H9 (cell line): ENCODE measurements around the gene EFCAB6. TPM values are rescaled to one million over a fixed set of nuclear protein-coding genes. Genes with fewer than 3 reads are reported as not detected.

Experiments used
- DNase-seq: peaks from one replicate; pipeline ENCODE4 v3.0.0-alpha.2; 2017
- H2AFZ ChIP-seq: one replicate; pipeline ENCODE4 v1.6.1; 2013; ENCODE audit warnings: mild to moderate bottlenecking, low read length, control low read depth, moderate library complexity
- H2AK5ac ChIP-seq: 2 replicates; pipeline ENCODE4 v1.6.1; 2013; ENCODE audit warnings: low read length, control low read depth, mixed read lengths; ENCODE audit not compliant: insufficient read length
- H2BK120ac ChIP-seq: one replicate; pipeline ENCODE4 v1.6.1; 2013; ENCODE audit warnings: low read depth, mild to moderate bottlenecking, low read length, control low read depth, inconsistent platforms; ENCODE audit not compliant: poor library complexity, severe bottlenecking
- H2BK12ac ChIP-seq: 2 replicates; pipeline ENCODE4 v1.6.1; 2013; ENCODE audit warnings: low read length, control low read depth, mixed read lengths, low read depth; ENCODE audit not compliant: insufficient read length
- H2BK15ac ChIP-seq: 2 replicates; pipeline ENCODE4 v1.6.1; 2013; ENCODE audit warnings: low read depth, low read length, control low read depth
- H2BK20ac ChIP-seq: one replicate; pipeline ENCODE4 v1.6.1; 2013; ENCODE audit warnings: low read depth, mild to moderate bottlenecking, low read length, control low read depth, inconsistent platforms; ENCODE audit not compliant: poor library complexity, severe bottlenecking
- H2BK5ac ChIP-seq: 2 replicates; pipeline ENCODE4 v1.6.1; 2013; ENCODE audit warnings: low read length, control low read depth, mixed read lengths; ENCODE audit not compliant: insufficient read length
- H3K14ac ChIP-seq: 2 replicates; pipeline ENCODE4 v1.6.1; 2013; ENCODE audit warnings: low read length, control low read depth; ENCODE audit not compliant: insufficient read depth
- H3K18ac ChIP-seq: 2 replicates; pipeline ENCODE4 v1.6.1; 2013; ENCODE audit warnings: low read depth, mild to moderate bottlenecking, mixed read lengths, low read length, control low read depth; ENCODE audit not compliant: insufficient read length
- H3K23ac ChIP-seq: 2 replicates; pipeline ENCODE4 v1.6.1; 2013; ENCODE audit warnings: low read length, control low read depth, mixed read lengths, low read depth; ENCODE audit not compliant: insufficient read length
- H3K23me2 ChIP-seq: 2 replicates; pipeline ENCODE4 v1.6.1; 2013; ENCODE audit warnings: low read depth, mild to moderate bottlenecking, mixed read lengths, low read length, control low read depth; ENCODE audit not compliant: insufficient read length, poor library complexity, severe bottlenecking
- H3K27ac ChIP-seq: 2 replicates; pipeline ENCODE4 v1.5.1; 2013; ENCODE audit warnings: low read length, control low read depth, mixed read lengths, low read depth; ENCODE audit not compliant: insufficient read length
- H3K27me3 ChIP-seq: 2 replicates; pipeline ENCODE4 v1.6.1; 2013; ENCODE audit warnings: low read length, control low read depth, inconsistent platforms; ENCODE audit not compliant: insufficient read depth
- H3K4ac ChIP-seq: 2 replicates; pipeline ENCODE4 v1.6.1; 2013; ENCODE audit warnings: low read depth, mild to moderate bottlenecking, control low read depth, inconsistent platforms, low read length, moderate library complexity
- H3K4me1 ChIP-seq: 2 replicates; pipeline ENCODE4 v1.6.1; 2013; ENCODE audit warnings: low read length, control low read depth, inconsistent platforms; ENCODE audit not compliant: insufficient read depth
- H3K4me2 ChIP-seq: 2 replicates; pipeline ENCODE4 v1.6.1; 2013; ENCODE audit warnings: low read length, control low read depth, mixed read lengths; ENCODE audit not compliant: insufficient read length, insufficient read depth
- H3K56ac ChIP-seq: 2 replicates; pipeline ENCODE4 v1.6.1; 2013; ENCODE audit warnings: low read depth, mild to moderate bottlenecking, mixed read lengths, low read length, control low read depth; ENCODE audit not compliant: insufficient read length
- H3K79me1 ChIP-seq: 2 replicates; pipeline ENCODE4 v1.6.1; 2013; ENCODE audit warnings: low read depth, mild to moderate bottlenecking, moderate library complexity, low read length, control low read depth, inconsistent platforms; ENCODE audit not compliant: insufficient read depth, poor library complexity, severe bottlenecking
- H3K79me2 ChIP-seq: 2 replicates; pipeline ENCODE4 v1.6.1; 2013; ENCODE audit warnings: low read length, control low read depth, inconsistent platforms; ENCODE audit not compliant: insufficient read depth
- H3K9ac ChIP-seq: 2 replicates; pipeline ENCODE4 v1.6.1; 2013; ENCODE audit warnings: low read length, control low read depth, mixed read lengths; ENCODE audit not compliant: insufficient read length; ENCODE audit errors: extremely low read depth
- H3K9me3 ChIP-seq: one replicate; pipeline ENCODE4 v1.6.1; 2013; ENCODE audit warnings: low read depth, low read length, inconsistent platforms; ENCODE audit not compliant: control insufficient read depth
- H3T11ph ChIP-seq: one replicate; pipeline ENCODE4 v1.6.1; 2013; ENCODE audit warnings: mild to moderate bottlenecking, low read length, control low read depth, inconsistent platforms
- H4K20me1 ChIP-seq: one replicate; pipeline ENCODE4 v1.6.1; 2013; ENCODE audit not compliant: control insufficient read depth, insufficient read length, insufficient read depth
- H4K5ac ChIP-seq: 2 replicates; pipeline ENCODE4 v1.6.1; 2013; ENCODE audit warnings: low read depth, mild to moderate bottlenecking, mixed read lengths, low read length, control low read depth; ENCODE audit not compliant: insufficient read length
- H4K8ac ChIP-seq: replicated peaks from 2 replicates; pipeline ENCODE4 v1.6.1; 2013; ENCODE audit warnings: low read length, control low read depth, mixed read lengths, low read depth; ENCODE audit not compliant: insufficient read length
- H4K91ac ChIP-seq: 2 replicates; pipeline ENCODE4 v1.6.1; 2013; ENCODE audit warnings: low read depth, mild to moderate bottlenecking, moderate library complexity, mixed read lengths, low read length, control low read depth; ENCODE audit not compliant: insufficient read length
- H3K27ac Mint-ChIP-seq, 3 experiments: 2 replicates in 2 of 3; 3 replicates in 1 of 3; pipeline ENCODE4 v1.8.0; 2020 to 2021; ENCODE audit warnings: mixed read lengths in 3 of 3, mild to moderate bottlenecking in 1 of 3, moderate library complexity in 1 of 3
- H3K27me3 Mint-ChIP-seq: 2 replicates; pipeline ENCODE4 v1.8.0; 2021; ENCODE audit warnings: low read depth, mild to moderate bottlenecking, moderate library complexity, mixed read lengths
- H3K36me3 Mint-ChIP-seq, 3 experiments: 2 replicates in 2 of 3; 3 replicates in 1 of 3; pipeline ENCODE4 v1.8.0; 2020 to 2021; ENCODE audit warnings: low read depth in 3 of 3, mixed read lengths in 3 of 3; ENCODE audit not compliant: insufficient read depth in 1 of 3
- H3K4me1 Mint-ChIP-seq, 2 experiments: 2 replicates each; pipeline ENCODE4 v1.8.0; 2020; ENCODE audit warnings: mixed read lengths in 2 of 2
- H3K4me3 Mint-ChIP-seq, 2 experiments: 2 replicates in 1 of 2; 3 replicates in 1 of 2; pipeline ENCODE4 v1.8.0; 2020 to 2021; ENCODE audit warnings: mild to moderate bottlenecking in 2 of 2, mixed read lengths in 2 of 2, moderate library complexity in 1 of 2
- H3K9me3 Mint-ChIP-seq, 2 experiments: 2 replicates in 1 of 2; 3 replicates in 1 of 2; pipeline ENCODE4 v1.8.0; 2020; ENCODE audit warnings: mild to moderate bottlenecking in 2 of 2, mixed read lengths in 2 of 2, moderate library complexity in 1 of 2
- WGBS: extraction: QIAGEN DNeasy Blood & Tissue Kit; methylation state at CpG from one replicate; pipeline ENCODE4 v1.1.7; 2013; ENCODE audit warnings: missing lambda C conversion rate, low lambda C conversion rate, mixed read lengths; ENCODE audit not compliant: insufficient read length; ENCODE audit errors: extremely low coverage; 5-methylcytosine and 5-hydroxymethylcytosine counted together
- total RNA-seq: library from RNA; stranded (reverse); gene quantifications from 2 replicates; pipeline ENCODE4 v1.2.1, GENCODE V29; 2021
- TF ChIP-seq, protein P1 (sequence below): fragments of 200-600 bp; sonication (generic); conservative IDR thresholded peaks from 3 replicates; pipeline ENCODE4 v1.8.0; 2021; ENCODE audit warnings: antibody characterized with exemption, mild to moderate bottlenecking

The EFCAB6 gene
- total RNA-seq, 1 experiment from 2014 or later = 0.31 TPM

- peak overlapping the region in 2 of 3 experiments; percentile 39 to 71; a peak in 3 of 7 replicates for H3K27ac Mint-ChIP-seq
These were observed 23.1 kb upstream of the EFCAB6 start for GRCh38 chr22:43835166-43835565.

More at GRCh38 chr22:43835166-43835565, 23.1 kb upstream of the EFCAB6 start:
- H4K5ac ChIP-seq = no peak overlapping the region
- H3K14ac ChIP-seq = no peak overlapping the region
- H3K18ac ChIP-seq = no peak overlapping the region
- no peaks in the 10 kb centered on the region; the same call in 1 of the 2 replicates for H3K79me2 ChIP-seq
- H3K23ac ChIP-seq = no peak overlapping the region
- H4K91ac ChIP-seq = no peak overlapping the region
- WGBS = no CpG with 5 or more reads among the region's 12 CpGs
- H2BK12ac ChIP-seq = no peak overlapping the region
- Mint-ChIP-seq H3K27me3 (no peaks in the 10 kb centered on the region), H3K36me3 (peaks cover 11 to 42% (median 41%) of the 10 kb centered on the region in 3 experiments; a peak in 6 of 7 replicates), H3K4me3 (no peak overlapping the region), H3K9me3 (no peaks in the 10 kb centered on the region), H3K4me1 (no peaks in the 10 kb centered on the region; a peak in 1 of 4 replicates)
- no peak overlapping the region for H2BK15ac ChIP-seq
- H3T11ph ChIP-seq = no peak overlapping the region
- H3K79me1 ChIP-seq = no peaks in the 10 kb centered on the region
- H2BK120ac ChIP-seq = no peak overlapping the region
- H3K23me2 ChIP-seq = no peaks in the 10 kb centered on the region
- no peak overlapping the region for H3K27ac ChIP-seq
- no peak overlapping the region for H2AFZ ChIP-seq
- H2BK20ac ChIP-seq = no peak overlapping the region
- no peaks in the 10 kb centered on the region for H3K9me3 ChIP-seq
- TF ChIP-seq, protein P1, sequence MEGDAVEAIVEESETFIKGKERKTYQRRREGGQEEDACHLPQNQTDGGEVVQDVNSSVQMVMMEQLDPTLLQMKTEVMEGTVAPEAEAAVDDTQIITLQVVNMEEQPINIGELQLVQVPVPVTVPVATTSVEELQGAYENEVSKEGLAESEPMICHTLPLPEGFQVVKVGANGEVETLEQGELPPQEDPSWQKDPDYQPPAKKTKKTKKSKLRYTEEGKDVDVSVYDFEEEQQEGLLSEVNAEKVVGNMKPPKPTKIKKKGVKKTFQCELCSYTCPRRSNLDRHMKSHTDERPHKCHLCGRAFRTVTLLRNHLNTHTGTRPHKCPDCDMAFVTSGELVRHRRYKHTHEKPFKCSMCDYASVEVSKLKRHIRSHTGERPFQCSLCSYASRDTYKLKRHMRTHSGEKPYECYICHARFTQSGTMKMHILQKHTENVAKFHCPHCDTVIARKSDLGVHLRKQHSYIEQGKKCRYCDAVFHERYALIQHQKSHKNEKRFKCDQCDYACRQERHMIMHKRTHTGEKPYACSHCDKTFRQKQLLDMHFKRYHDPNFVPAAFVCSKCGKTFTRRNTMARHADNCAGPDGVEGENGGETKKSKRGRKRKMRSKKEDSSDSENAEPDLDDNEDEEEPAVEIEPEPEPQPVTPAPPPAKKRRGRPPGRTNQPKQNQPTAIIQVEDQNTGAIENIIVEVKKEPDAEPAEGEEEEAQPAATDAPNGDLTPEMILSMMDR = no peak
- no peaks in the 10 kb centered on the region for H3K27me3 ChIP-seq
- H2AK5ac ChIP-seq = no peak overlapping the region
- no peak overlapping the region for H3K4me2 ChIP-seq
- no peak for DNase-seq
- no peak overlapping the region for H4K8ac ChIP-seq
- no peaks in the 10 kb centered on the region for H3K4me1 ChIP-seq
- H4K20me1 ChIP-seq = no peaks in the 10 kb centered on the region
- H3K56ac ChIP-seq = no peak overlapping the region
- H2BK5ac ChIP-seq = no peak overlapping the region
- H3K9ac ChIP-seq = no peak overlapping the region
- H3K4ac ChIP-seq = no peak overlapping the region
